Peyer's patch (tissue), 4 donors: ENCODE measurements around the gene NFIX. TPM values are rescaled to one million over a fixed set of nuclear protein-coding genes. Genes with fewer than 3 reads are reported as not detected.
A peak's percentile ranks its signal among the peaks of the same experiment; 100 is the strongest.

Source experiments
- DNase-seq, 3 donors: peaks; one replicate each; pipeline ENCODE4 v3.0.0-alpha.2; 2017 to 2019
- H3K27ac ChIP-seq, 4 donors: fragments of 200-600 bp; sonication (generic); one replicate each; pipeline ENCODE4 v1.5.1; 2016 to 2019
- H3K27me3 ChIP-seq, 2 donors: fragments of 200-600 bp; sonication (generic); one replicate each; pipeline ENCODE4 v1.5.1; 2019
- H3K36me3 ChIP-seq, 3 donors: fragments of 200-600 bp; sonication (generic); one replicate each; pipeline ENCODE4 v1.5.1; 2016 to 2019
- H3K4me1 ChIP-seq, 4 donors: fragments of 200-600 bp; sonication (generic); one replicate each; pipeline ENCODE4 v1.5.1; 2016 to 2019
- H3K4me3 ChIP-seq, 4 donors: fragments of 200-600 bp; sonication (generic); 1 replicate in 3 of 4; 2 replicates in 1 of 4; pipeline ENCODE4 v1.5.1; 2016 to 2019; ENCODE audit warnings: mild to moderate bottlenecking in 1 of 4
- H3K9me3 ChIP-seq, 4 donors: fragments of 200-600 bp; sonication (generic); one replicate each; pipeline ENCODE4 v1.5.1; 2016 to 2019; ENCODE audit warnings: mild to moderate bottlenecking in 1 of 4
- CTCF ChIP-seq, 6 experiments: fragments of 450-650 bp in 4 of 6; fragments of 200-600 bp in 2 of 6; sonication (generic) in 1 of 6; IDR thresholded peaks; one replicate each; pipeline ENCODE4 v1.5.1; 2017 to 2019; ENCODE audit warnings: antibody characterized with exemption in 6 of 6, mild to moderate bottlenecking in 3 of 6, moderate library complexity in 1 of 6
- POLR2A ChIP-seq, 2 donors: fragments of 450-650 bp; IDR thresholded peaks; one replicate each; pipeline ENCODE4 v1.5.1; 2017; ENCODE audit warnings: antibody characterized with exemption in 2 of 2, mild to moderate bottlenecking in 2 of 2, moderate library complexity in 2 of 2
- total RNA-seq, 4 donors: library from RNA; depleted of rRNA; stranded (reverse); fragments of >200 nt; gene quantifications; one replicate each; pipeline ENCODE4 v1.1.0, GENCODE V29; 2016

The NFIX gene
- total RNA-seq, 4 donors from 2014 or later, result 13.5 to 56.9 (median 40.0) TPM

GRCh38 chr19:13012690-13013608, 17.7 kb downstream of the NFIX start:
- peaks cover 0 to 3% (median 0%) of the 10 kb centered on the region in 4 donors for H3K9me3 ChIP-seq
- peak in 2 of 3 donors; percentile 86 to 91 for DNase-seq
- peak overlapping the region; percentile 46 to 80 (median 62) for H3K27ac ChIP-seq
- H3K36me3 ChIP-seq, result no peaks in the 10 kb centered on the region
- H3K27me3 ChIP-seq, result no peaks in the 10 kb centered on the region
- TF ChIP-seq CTCF (IDR thresholded peaks at IDR 0.05) (no peak), POLR2A (IDR thresholded peaks at IDR 0.05) (no peak)
- peak overlapping the region; percentile 17 to 51 (median 36) for H3K4me3 ChIP-seq
- peaks cover 0 to 80% (median 4%) of the 10 kb centered on the region in 4 donors for H3K4me1 ChIP-seq

GRCh38 chr19:13013649-13014048, 18.4 kb downstream of the NFIX start:
- Histone ChIP-seq H3K4me1 (peaks cover 0 to 79% (median 4%) of the 10 kb centered on the region in 4 donors), H3K9me3 (peaks cover 0 to 3% (median 0%) of the 10 kb centered on the region in 4 donors), H3K36me3 (no peaks in the 10 kb centered on the region), H3K4me3 (peak overlapping the region in 3 of 4 donors; percentile 30 to 51 (median 42)), H3K27me3 (no peaks in the 10 kb centered on the region), H3K27ac (peak overlapping the region; percentile 8 to 80 (median 50))
- no peak for DNase-seq
- TF ChIP-seq CTCF (IDR thresholded peaks at IDR 0.05), result no peak
- no peak for TF ChIP-seq POLR2A (IDR thresholded peaks at IDR 0.05)

DNA sequence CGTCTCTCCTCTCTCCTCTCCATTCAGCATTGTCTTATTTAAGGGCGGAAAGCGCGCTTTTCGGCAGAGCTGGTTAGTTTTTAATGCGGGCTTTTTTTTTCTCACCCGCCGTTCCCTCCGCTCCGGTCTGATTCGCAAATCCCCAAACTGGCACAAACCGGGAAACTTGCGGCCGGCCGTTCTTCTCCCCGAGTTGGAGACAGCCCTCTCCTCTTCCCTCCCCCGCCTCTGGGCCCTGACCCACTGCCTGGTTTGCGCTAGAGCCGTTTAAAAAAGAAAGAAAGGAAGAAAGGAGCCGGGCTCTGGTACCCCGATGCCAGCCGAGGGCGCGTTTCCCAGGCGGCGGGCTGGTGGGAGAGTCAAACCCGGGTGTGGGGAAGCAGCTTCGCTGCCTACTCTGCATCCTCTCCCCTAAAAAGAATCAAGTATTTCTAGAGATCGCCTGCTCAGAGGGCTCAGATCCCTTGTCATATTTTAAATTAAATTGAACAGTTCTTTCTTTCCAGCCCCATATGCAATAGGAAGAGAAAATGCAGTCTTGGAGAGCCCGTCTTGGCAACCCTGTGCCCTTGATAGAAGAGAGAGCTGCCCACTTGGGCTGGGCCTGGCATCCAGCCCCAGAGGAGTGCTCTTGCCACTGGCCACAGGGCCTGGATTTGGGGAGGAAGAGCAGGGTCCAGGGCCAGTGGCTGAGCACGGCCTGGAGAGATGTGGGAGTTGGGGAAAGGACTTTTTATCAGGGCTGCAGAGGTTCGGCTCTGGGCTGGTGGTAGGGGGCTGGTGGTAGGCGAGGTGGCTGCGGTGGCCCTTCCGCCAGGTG, 19.0 kb downstream of the NFIX start:
- Histone ChIP-seq H3K27ac (peak overlapping the region in 3 of 4 donors; percentile 23 to 80 (median 55)), H3K4me1 (peaks cover 0 to 81% (median 4%) of the 10 kb centered on the region in 4 donors), H3K4me3 (peak overlapping the region in 3 of 4 donors; percentile 30 to 51 (median 42)), H3K27me3 (no peaks in the 10 kb centered on the region), H3K36me3 (no peaks in the 10 kb centered on the region), H3K9me3 (no peaks in the 10 kb centered on the region)
- TF ChIP-seq POLR2A (IDR thresholded peaks at IDR 0.05) (no peak), CTCF (IDR thresholded peaks at IDR 0.05) (no peak)
- DNase-seq, result peak in 1 of 3 donors; percentile 60

DNA sequence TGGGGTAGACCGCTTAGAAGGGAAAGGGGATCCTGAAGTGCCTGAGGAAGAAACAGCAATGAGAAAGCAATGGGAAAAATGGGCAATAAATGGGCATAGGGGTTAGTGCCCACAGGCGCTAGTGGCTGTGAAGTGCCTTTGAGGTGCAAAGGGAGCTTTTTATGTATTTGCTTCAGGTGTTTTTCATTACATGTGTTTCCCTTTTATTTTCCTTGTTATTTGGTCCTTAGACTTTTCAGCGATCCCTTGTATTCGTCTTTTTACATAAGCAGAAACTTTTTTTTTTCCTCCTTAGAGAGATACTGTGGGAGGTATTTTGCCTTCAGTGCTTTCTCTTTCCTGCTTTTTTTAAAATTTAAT, 19.6 kb downstream of the NFIX start:
- peaks cover 0 to 75% (median 4%) of the 10 kb centered on the region in 4 donors for H3K4me1 ChIP-seq
- H3K4me3 ChIP-seq, result no peak overlapping the region

More for the DNA sequence above, 19.6 kb downstream of the NFIX start:
- Histone ChIP-seq H3K27ac (peak overlapping the region in 3 of 4 donors; percentile 23 to 92 (median 33)), H3K36me3 (no peaks in the 10 kb centered on the region), H3K9me3 (no peaks in the 10 kb centered on the region), H3K27me3 (no peaks in the 10 kb centered on the region)
- no peak for DNase-seq
- TF ChIP-seq POLR2A (IDR thresholded peaks at IDR 0.05), result no peak
- no peak for TF ChIP-seq CTCF (IDR thresholded peaks at IDR 0.05)
